SW480 (cell line): ENCODE results near the gene SLC6A14.

Experiments used
- DNase-seq: peaks from one replicate; pipeline ENCODE4 v3.0.0-alpha.2; 2016; ENCODE audit warnings: low spot score

The SLC6A14 gene, protein sequence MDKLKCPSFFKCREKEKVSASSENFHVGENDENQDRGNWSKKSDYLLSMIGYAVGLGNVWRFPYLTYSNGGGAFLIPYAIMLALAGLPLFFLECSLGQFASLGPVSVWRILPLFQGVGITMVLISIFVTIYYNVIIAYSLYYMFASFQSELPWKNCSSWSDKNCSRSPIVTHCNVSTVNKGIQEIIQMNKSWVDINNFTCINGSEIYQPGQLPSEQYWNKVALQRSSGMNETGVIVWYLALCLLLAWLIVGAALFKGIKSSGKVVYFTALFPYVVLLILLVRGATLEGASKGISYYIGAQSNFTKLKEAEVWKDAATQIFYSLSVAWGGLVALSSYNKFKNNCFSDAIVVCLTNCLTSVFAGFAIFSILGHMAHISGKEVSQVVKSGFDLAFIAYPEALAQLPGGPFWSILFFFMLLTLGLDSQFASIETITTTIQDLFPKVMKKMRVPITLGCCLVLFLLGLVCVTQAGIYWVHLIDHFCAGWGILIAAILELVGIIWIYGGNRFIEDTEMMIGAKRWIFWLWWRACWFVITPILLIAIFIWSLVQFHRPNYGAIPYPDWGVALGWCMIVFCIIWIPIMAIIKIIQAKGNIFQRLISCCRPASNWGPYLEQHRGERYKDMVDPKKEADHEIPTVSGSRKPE

GRCh38 chrX:116436358-116436816 is at the start of gene SLC6A14:
SLC6A14 (plus strand) TSS chrX:116436606; CDS start chrX:116436710, 104 bp downstream.
- no peak for DNase-seq

DNA sequence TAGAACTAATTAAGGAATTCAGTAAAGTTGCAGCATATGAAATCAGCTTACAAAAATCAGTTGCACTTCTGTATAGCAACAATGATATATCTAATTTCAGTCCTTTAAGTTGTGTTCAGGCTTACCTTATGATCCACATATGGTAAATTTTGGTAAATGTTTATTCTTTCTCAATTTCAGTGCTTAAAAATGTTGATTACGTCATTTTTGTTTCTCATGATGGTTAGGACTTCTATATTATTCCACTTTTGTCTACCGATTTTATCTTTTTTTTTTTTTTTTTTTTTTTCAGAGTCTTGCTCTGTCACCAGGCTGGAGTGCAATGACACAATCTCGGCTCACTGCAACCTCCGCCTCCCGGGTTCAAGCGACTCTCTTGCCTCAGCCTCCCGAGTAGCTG is 40.7 kb upstream of the SLC6A14 start:
- DNase-seq, result no peak

DNA sequence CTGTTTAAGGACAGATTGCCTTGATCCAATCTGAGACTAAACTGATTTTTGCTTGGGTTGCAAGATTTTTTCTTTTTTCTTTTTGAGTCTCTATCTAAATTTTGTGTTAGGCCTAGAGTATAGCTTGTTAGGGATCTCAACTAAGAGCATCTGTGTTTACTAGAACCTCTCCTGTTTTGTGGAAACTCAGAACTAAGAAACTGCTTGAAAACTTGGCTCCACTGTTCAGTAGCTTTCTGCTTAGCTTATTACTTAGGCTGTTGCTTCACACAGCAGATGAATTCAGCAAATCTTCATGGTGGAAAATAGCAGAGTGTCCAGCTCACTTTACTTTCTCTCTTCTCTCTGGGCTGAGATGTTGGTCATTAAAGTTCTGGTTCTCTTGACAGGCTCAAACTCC is 36.7 kb upstream of the SLC6A14 start:
- no peak for DNase-seq

DNA sequence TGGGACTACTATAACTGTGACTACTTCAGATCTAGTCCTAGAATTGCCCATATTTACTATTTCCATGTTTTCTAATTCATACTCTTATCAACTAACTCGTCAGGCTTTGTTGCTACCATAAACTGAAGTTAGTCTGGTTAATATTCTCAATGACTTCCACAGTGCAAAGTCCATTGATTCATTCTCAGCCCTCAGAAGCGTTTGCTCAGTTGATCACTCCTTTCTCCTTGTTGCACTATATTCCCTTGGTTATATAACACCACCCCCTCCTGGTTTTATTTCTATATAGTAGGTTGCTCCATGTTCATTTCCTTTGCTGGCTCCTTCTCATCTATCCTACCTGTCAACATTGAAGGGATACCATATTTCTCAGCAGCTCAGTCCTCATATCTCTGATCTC is 27.2 kb upstream of the SLC6A14 start:
- no peak for DNase-seq

DNA sequence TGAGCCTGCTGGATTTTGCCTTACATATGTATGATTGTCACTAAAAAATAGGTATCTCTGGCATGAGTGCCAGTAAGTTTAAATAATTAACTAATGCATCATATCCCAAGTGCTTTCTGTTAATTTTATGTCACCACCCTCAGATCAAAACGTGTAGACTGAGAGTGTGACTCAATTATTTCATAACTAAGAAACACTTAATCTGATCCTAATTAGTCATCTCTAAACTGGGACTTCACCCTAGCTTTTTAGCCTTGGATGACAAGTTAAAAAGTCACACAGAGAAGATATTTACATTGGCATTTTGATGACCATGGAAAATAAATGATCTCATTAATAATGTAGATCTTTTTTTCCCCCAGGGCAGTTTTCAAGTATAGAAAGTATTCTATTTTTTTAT is 23.1 kb upstream of the SLC6A14 start:
- DNase-seq, result no peak

- no peak for DNase-seq
Measured at GRCh38 chrX:116417214-116417613, 19.2 kb upstream of the SLC6A14 start.

DNA sequence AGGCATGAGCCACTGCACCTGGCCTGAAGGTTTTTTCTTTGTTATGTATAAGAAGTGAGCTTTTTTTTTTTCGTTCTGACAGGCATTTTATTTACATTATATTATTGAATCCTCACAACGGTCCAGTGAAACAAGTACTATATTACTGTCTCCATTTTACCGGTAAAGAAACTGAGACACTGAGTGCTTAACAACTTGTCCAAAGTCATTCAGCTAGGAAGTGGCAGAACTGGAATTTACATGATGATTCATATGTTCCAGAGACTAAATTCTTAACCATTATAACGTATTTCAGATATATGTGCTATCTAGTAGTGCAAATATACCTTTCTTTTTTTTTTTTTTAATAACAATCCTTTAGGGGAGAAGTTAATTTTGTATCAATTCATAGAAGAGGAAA is 18.4 kb upstream of the SLC6A14 start:
- no peak for DNase-seq

DNA sequence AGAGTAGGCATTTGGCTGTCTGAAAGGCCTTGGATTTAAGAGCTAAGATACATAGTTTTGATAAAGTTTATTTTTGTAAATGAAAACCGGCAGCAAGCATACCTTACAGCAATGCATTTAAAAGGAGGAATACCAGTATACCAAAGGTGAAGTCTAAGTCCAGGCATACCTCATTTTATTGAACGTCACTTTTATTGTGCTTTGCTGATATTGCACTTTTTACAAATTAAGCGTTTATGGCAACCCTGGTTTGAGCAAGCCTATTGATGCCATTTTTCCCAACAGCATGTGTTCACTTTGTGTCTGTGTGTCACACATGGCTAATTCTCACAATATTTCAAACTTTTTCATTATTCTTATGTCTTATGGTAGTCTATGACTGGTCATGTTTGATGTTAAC is 8.4 kb upstream of the SLC6A14 start:
- DNase-seq, result no peak

DNA sequence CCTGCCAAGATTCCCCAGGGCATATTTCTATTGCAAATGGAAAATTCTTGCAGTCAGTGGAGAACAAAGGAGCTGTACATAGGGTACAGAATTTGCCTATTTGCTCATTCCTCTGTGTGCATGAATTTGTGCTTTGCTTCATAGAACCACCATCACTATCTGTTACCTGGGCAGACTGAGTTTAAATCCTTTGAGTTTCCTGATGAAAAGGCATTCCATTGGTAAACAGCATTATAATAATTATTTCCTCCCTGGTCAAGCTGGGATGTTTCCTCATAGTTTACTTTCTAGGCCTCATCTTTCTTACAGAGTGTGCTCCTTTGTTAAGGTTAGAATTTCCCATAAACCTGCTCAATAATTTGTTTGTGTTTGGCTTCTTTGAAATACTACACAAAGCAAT is 809 bp upstream of the SLC6A14 start:
- DNase-seq, result no peak

GRCh38 chrX:116449156-116449555 is 12.8 kb downstream of the SLC6A14 start:
- no peak for DNase-seq

DNA sequence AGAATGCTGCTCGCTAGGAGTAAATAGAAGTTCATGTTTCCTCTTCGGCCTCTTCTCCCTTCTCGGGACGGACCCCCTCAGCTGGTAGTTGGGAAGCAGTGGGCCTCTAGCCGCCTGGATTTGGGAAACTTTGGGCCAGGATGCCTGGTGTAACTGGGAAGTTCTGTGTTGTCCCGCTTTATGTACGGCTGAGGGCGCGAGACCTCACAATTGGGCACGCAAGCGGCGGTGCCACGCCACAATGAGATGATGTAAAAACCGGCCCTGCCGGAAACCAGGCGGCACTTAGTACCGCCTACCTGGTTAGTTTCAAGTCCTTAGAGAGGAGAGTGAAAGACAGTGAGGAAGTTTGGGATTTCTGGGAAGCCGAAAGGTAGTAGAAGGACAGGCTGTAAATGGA is 26.4 kb downstream of the SLC6A14 start, which contains the start of gene CT83:
TSS of gene CT83 (minus strand) at position 155 of the 400 bp plus-strand sequence. CDS start at position 35, 120 bp downstream.
- DNase-seq, result no peak

GRCh38 chrX:116480059-116480458 is 43.7 kb downstream of the SLC6A14 start:
- DNase-seq, result no peak

- DNase-seq, result peak; percentile 21
Measured at GRCh38 chrX:116490104-116490503, 53.7 kb downstream of the SLC6A14 start.

GRCh38 chrX:116493271-116493670 is 56.9 kb downstream of the SLC6A14 start:
- DNase-seq, result no peak

DNA sequence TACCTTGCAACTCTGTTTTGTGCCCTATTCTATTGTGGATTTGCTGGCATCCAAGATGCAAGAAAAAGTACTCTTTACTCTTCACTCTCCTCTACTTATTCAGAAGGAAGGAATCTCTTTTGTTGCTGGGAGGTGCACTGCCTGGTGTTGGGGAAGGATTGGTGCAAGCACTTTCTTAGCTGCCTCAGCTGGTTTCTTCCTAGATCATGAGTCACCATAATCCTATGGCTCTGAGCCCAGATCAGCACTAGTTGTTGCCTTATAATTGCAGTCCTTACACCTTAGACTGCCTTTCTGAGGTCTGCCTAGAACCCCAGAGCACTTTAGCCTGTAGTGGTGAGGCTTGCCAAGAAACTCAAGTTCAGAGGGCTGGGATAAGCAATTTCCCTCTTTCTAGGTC is 63.4 kb downstream of the SLC6A14 start:
- no peak for DNase-seq
